Activated CD8-positive, alpha-beta memory T cell treated with anti-CD3 and anti-CD28 coated beads for 24 hours (primary cell): ENCODE measurements around the gene EMC6.
A peak's percentile ranks its signal among the peaks of the same experiment; 100 is the strongest.
"Not testable (repeated sequence)": the region's sequence is repeated elsewhere in the genome, so short reads cannot be mapped to it uniquely, and the experiment has no call there.

ENCODE experiments used
- DNase-seq: peaks from one replicate; pipeline ENCODE4 v3.0.0-alpha.2; 2020

EMC6 gene

DNA sequence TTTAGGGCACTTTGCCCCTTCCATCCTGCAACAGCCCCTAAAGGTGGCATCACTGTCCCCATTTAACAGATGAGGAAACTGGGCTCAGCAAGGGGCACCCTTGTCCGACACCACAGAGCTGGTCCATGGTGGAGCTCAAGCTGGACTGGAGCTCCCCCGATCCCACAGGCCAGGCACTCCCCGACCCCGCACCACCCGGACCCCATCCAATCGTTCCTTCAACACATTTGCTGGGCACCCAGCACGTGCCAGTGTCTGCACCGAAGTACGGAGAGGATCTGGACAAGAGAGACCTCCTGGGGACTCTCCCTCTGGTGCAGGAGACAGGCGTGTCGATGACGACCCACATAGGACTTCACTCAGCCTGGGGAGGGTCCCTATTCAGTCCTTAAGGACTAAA lies 13.4 kb downstream of the EMC6 start:
- DNase-seq: no peak

DNA sequence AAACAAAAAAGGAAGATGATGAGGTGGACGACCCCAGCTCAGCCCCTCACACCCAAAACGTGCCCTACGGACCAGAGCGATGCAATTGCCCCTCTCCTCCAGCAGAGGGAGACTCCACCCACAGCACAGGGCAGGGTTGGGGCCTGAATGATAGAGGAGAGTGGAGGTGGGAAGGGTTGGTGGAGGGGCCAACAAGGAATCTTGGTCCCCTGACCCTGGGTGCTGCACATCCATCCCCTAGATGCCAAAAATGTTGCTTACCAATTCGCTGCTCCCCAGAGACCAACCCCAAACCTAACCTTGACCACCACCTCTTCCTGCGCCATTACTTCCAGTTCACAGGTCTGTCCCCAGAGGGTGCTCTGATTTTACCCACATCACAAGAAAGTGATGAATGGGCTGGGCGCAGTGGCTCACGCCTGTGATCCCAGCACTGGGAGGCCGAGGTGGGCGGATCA lies 14.5 kb downstream of the EMC6 start:
- peak; percentile 85 for DNase-seq

DNA sequence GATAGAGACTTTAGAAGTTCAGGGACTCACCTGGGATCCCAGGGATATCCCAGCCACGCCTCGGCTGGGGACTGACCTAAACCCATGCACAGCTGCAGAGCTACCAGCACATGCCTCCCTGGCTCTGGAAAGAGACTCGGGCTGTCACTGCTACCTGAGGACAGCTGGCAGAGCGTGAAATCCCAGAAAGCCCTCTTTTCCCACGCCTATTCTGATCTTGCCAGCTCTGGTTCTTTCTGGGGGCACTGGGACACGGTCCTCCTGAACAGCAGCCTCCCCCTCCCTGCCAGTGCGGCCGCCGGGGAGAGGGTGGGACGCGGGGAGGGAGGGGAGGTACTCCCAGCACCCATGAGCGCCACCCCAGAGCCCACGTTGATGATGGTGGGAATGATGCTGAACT lies 16.6 kb downstream of the EMC6 start:
- no peak for DNase-seq

DNA sequence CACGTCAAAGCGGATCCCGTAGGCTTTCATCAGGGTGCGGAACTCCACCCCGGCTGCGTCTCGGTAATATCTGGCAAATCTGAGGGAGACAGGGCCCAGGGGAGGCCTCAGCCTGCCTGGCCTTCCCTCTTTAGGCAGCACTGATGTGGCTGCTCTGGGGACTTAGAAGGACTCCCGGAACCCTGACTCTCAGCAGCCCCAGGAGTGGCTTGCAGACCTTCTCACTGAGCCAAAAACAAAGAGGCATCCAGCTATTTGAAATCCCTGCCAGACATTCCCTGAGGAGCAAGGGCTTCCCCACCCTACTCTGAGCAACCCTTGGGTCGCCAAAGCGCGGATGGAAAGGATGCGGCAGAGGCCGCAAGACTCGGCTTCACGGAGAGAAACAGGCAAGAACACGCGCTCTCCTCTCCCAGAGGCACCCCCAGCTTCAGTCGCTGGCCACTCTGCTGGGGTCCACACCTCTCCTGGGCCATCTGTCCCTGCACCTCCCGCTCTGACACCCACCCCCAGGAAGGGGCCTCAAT lies 19.5 kb downstream of the EMC6 start:
- DNase-seq: no peak

DNA sequence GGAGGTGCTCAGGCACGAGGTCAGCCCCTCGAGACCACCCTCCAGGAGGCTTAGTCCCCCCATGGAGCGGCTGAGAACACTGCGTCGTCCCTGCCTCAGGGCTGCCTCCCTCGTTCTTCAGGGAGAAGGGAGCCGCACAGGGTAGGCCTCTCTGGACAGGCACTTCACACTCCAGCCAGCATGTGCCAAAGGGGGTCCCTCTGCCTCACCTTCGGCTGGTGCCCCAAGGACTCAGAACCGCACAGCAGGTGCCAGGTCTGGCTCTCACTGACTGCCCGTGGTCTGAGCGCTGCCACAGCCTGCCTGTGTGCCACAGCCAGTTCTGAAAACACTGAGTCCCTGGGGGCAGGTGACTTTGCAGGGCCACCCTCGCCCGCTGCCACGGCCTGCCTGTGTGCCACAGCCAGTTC lies 20.2 kb downstream of the EMC6 start:
- no peak for DNase-seq

DNA sequence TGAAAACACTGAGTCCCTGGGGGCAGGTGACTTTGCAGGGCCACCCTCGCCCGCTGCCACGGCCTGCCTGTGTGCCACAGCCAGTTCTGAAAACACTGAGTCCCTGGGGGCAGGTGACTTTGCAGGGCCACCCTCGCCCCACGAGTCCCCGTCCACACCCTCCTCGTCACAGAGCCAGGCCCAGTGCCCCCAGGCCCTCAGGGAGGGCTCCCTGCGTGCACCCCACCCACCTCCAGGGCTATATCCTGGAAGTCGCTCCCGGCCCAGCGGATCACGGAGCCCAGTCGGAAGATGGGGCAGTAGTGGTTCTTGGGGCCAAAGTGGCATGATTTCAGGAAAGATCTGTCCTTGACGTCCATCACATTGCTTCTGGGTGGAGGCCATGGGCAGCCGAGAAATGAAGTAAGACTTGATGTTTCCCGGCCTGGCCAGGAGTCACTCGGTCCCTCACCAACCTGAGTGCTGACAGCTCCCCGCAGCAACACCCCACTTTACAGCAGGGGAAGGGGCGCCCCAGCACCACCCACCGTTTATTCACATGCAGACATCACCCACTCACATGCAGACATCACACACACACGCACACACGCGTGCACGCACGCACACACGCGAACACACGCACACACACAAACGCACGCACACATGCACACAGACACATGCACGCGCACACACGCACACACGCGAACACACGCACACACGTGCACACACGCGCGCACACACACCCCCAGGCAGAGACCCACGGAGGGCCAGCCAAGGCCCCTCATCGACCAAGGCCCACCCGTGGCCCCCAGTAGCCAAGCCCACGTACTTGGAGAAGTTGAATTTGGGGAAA lies 20.9 kb downstream of the EMC6 start:
- no peak for DNase-seq

DNA sequence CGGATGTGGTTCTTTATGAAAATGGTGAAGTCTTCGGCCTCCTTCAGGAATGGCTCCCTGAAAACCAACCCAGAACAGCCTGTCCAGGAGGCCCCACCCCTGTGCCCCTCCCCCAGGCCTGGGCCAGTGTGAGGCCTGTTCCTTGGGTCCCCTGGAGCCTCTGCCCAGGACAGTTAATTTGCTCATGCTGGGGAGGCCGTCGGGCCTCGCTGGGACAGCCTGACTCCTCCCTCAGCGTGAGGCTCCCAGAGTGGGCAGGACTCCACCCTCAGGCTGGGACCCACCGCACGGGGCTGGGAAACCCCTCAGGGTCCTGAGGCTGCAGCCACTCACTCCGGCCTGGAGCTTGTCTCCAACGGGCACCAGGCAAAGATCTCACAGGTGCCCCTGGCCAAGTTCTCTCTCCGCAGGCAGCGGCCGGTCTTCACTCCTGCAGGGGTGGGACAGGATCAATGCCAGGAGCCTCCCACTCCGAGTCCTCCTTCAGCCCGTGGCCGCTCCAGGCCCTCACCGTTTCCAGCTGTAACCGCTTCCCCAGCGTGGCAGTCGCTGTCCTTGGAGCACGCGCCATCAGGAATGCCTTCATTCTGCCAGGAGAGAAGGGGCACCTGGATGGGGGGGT lies 21.6 kb downstream of the EMC6 start:
- no peak for DNase-seq

DNA sequence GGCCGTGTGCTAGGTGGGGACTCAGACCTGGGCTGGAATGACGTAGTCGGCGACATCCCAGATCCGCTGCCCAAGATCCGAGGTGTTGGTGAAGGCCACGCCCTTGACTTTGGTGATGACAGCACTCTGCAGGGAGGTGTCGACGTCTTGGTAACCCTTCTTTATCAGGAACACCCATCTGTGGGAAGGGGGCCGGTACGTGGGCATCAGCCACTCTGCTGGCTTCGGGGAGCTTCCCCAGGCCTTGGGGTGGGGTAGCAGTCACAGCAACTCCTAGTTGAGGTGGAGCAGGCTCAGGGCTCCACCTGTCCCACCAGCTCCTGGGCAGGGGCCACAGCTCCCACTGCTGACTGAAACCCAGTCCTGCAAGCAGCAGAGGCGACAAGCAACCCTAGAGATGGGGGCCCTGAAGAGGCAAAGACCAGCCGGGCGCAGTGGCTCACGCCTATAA lies 23.0 kb downstream of the EMC6 start:
- DNase-seq: no peak

DNA sequence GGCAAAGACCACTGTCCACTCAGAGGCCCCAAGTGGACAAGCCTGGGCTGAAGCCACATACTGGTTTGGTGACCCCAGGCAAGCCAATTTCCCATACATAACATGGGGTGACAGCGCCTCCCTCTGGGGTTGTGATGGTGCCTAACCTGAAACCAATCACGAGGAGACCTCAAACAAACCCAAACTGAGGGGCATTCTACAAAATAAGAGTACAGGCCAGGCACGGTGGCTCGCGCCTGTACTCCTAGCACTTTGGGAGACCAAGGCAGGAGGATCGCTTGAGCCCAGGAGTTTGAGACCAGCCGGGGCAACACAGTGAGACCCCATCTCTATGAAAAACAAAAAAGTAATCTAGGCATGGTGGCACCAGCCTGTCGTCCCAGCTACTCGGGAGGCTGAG lies 23.7 kb downstream of the EMC6 start:
- DNase-seq: no peak

DNA sequence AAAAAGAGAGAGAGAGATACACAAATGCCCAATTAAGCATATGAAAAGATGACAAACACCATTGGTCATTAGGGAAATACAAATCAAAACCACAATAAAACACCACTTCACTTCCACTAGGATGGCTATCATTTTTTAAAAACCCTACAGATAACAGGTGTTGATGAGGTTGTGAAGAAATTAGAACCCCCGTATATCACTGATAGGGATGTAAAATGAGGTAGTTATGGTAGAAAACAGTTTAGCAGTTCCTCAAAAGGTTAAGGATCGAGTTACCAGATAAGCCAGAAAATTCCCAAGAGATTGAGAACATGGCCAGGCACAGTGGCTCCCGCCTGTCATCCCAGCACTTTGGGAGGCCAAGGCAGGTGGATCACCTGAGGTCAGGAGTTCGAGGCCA lies 24.5 kb downstream of the EMC6 start:
- DNase-seq: no peak

DNA sequence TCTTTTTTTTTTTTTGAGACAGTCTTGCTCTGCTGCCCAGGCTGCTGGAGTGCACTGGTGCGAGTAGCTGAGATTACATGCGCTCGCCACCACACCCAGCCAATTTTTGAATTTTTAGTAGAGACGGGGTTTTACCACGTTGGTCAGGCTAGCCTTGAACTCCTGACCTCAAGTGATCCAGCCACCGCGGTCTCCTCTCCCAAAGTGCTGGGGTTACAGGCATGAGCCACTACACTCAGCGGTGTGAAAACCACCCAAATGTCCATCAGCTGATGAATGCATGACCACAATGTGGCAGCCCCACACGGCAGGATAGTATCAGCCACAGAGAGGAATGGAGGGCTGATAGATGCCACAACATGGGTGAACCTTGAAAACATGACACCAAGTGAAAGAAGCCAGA lies 25.2 kb downstream of the EMC6 start:
- DNase-seq: peak; percentile 72

DNA sequence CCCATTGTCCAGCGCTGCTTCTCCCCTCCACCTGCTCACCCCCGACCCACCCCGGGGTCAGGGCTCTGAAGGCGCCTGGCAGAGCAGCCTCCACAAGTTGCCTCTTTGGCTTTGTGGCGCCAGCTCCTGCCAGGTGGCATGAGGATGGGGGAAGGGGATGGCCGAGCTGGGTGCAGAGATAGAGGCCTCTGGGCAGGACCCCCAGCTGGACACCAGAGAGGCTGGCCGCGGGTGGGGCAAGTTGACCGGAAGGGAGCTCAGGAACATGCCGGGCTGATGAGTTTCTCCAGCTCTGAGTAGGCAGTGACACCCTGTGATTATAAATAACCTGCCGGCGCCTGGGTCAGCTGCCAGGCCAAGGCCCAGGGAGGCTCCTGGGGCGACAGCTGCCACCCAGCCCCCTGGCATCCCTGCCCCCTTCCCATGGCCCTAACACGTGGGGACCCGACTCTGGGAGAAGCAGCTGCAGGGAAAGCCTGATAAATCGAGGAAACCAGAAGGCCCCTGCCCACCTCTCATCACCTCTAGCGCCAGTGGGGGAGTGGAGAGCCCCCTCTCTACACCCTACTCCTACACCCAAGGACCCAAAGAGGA lies 26.6 kb downstream of the EMC6 start:
- DNase-seq: peak; percentile 67

DNA sequence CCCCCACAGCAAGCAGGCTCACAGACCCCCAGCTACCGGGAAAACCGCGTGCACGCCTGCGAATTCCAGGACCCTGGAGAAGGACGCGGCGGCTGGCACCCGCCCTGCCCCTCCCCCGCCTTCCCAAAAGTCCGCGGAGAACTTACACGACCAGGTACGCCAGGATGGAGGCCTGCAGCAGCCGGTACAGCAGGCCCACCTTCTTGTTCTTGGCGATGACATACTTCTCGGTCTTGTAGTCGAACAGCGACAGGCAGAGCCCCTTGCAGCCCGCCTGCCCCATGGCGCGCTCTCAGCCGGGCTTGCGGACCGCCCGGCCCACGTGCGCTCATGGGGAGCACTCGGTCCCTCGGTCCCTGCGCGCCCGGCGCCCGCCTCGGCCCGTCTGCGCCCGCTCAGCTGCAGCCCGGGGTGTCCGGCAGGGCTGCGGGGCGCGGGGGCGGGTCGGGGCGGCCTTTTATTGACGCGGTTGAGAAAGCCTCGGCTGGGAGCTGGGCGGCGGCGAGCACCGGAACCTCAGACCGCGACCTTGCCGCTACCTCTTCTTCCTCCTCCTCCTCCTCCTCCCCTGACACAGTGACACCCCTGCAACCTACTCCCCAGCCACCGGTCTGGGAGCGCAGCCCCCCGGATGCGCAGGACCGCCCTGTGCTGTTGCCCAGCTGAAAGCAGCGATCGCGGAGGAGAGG lies 27.3 kb downstream of the EMC6 start, which contains the start of gene P2RX5:
Gene P2RX5 (minus strand): TSS at position 433 of the 689 bp plus-strand sequence. CDS start 150 bp downstream, at position 283.
- DNase-seq: peak; percentile 79

DNA sequence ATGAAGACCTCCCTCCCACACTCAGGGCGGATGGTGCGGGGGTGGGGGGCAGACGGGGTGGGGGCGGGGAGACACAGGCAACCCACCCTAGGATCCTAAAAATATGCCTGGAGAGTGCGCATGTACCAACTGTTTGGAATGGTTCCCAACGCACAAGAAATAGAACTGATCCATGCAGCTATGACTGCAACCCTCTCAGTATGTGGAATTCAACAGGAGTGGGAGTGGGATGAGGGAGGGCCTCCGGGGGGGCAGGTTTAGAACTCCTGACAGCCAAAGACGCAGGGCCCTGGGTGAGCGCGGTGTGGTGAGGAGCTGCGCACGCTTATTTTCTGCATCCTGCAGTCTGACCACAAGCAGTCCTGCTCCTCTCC lies 28.5 kb downstream of the EMC6 start:
- no peak for DNase-seq

DNA sequence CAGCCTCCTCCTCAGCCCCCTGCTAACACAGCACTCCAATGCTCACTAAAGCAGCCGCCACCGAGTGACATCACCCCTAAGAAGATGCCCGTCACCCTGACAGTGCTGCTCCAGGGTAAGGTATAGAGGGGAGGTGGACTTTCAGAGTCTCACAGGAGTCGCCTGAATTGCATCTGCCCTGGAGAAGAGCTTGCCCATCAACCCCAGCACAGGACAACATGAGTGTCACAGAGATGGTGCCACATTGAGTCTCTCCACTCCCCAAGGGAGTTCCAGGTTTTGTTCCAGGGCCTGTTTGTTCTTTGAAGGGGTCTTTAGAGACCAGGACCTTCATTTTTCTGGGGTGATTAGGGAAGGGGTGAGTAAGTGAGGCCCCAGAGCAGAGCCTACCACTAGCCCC lies 29.5 kb downstream of the EMC6 start:
- DNase-seq: no peak

DNA sequence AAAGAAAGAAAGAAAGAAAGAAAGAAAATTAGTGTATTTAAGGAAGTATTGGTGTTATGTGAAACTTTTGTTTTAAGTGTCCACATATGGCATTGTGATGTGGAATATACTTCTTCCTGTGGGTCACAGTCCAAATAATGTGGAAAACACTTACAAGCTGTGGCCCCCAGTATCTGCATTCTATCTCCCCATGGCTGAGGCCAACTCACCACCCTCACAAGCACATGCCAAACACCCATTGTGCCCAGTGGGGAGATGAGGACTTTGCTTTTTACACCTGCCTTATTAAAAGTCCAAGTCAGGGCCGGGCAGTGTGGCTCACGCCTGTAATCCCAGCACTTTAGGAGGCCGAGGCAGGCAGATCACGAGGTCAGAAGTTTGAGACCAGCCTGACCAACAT lies 31.3 kb downstream of the EMC6 start:
- DNase-seq: no peak

DNA sequence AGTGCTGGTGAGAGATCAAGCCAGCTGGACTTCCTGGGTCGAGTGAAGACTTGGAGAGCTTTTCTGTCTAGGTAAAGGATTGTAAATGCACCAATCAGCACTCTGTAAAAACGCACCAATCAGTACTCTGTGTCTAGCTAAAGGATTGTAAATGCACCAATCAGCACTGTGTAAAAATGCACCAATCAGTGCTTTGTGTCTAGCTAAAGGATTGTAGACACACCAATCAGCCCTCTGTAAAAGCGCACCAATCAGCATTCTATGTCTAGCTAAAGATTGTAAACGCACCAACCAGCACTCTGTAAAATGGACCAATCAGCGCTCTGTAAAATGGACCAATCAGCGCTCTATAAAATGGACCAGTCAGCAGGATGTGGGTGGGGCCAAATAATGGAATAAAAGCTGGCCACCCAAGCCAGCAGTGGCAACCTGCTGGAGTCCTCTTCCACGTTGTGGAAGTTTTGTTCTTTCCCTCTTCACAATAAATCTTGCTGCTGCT lies 33.5 kb downstream of the EMC6 start:
- not testable (repeated sequence) for DNase-seq

DNA sequence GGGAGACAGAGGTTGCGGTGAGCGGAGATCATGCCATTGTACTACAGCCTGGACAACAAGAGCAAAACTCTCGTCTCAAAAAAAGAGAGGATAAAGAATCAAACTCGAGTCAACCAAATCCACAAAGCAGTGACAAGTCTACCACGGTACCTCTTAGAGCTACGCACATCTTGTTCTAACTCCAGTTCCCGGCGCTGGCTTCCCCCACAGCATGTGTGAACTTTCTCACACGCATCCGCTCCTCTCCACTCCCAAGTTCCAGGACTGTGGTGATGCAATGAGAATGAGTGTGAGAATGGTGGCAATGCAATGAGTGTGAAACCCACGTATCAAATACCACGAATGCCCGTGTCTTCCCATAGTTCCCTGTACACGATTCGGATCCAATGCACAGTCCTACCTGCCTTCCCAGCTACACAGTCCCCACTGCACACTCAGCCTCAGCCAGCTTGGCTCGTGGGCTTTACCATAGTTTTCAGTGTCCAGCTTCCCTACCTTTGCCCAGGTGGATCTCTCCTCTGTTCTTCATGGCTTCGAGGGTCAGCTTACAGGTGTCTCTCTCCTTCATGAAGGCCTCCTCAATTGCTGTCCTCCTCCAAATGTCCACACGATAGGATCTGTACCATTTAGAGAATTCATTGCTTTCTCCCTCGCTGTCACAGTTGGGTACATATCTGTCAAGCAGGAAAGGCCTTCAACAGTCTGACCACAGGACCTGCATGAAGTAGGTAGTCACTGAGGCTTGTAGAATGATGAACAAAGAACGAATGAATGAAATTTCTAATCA lies 36.5 kb downstream of the EMC6 start:
- no peak for DNase-seq

DNA sequence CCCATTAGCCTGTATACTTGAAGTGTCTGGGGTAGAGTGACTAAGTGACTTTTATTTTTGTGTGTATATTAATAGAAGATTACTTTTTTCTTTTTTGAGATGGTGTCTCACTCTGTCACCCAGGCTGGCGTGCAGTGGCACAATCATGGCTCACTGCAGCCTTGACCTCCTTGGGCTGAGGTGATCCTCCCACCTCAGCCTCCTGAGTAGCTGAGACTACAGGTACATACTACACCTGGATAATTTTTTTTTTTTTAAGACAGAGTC lies 37.0 kb downstream of the EMC6 start:
- not testable (repeated sequence) for DNase-seq

DNA sequence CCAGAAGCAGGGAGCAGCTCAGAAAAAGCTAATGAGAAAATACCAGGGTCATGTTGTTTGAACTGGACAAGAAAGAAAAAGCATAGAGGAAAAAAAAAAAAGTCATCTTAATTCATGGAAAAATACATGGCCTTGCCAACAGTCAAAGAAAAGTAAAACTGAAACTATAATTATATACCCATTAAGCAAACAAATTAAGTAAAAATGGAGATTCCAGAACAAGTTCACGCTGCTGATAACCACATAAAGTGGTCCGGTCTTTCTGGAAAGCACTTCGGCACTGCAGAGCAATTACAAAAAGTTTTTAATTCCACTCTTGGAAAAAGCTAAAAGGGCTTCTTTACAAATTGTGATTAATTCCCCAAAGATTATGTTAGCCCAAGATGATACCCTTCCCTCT lies 39.8 kb downstream of the EMC6 start:
- DNase-seq: no peak

DNA sequence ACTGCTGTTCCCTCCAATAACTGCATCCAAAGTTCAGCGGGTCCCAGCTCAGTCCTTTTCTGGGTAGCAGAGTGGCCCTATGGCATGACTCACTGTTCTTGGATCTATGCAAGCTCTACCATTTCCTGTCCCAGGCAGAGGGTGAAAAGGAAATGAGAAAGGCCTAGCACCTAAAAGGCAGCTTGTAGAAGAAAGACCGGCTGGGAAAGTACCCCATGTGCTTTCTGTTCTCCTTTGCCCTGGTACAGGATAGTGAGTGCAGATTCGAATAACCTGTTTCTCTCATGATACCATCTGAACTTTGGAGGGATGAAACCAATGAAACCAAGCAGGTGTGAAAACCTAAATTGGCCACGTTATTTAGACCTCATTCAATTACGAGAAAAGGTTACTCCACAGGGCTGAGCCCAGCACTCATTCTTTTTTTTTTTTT lies 42.4 kb downstream of the EMC6 start:
- peak; percentile 75 for DNase-seq

DNA sequence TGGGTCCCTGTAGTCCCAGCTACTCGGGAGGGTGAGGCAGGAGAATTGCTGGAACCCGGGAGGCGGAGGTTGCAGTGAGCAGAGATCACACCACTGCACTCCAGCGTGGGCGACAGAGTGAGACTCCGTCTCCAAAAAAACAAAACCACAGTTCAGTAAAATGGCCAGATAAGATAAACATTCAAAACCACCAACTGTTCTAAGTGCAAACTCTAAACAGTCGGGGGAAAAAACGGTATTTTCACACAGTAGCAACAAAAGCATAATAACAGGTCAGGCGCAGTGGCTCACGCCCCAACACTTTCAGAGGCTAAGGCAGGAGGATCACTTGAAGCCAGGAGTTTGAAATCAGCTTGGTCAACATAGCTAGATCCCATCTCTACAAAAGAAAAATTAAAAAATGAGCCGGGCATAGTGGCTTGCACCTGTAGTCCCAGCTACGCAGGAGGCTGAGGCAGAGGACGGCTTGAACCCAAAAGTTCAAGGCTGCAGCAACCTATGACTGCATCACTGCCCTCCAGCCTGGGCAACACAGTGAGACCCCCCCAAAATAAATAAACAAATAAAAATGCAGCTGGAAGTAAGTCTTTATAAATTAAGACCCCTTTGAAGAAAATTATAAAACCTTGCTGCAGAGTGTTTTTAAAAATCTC lies 44.3 kb downstream of the EMC6 start:
- no peak for DNase-seq
